Stimulated activated CD4-positive, alpha-beta T cell treated with anti-CD3 and anti-CD28 coated beads, Interleukin-1b, Interleukin-23, amount 100 ng/mL, for 24 hours (primary cell): ENCODE measurements around the gene CDK17.
"Not testable (repeated sequence)": the region's sequence is repeated elsewhere in the genome, so short reads cannot be mapped to it uniquely, and the experiment has no call there.

ENCODE experiments used
- DNase-seq, 4 experiments: peaks; one replicate each; pipeline ENCODE4 v3.0.0-alpha.2; 2020; ENCODE audit warnings: low read depth in 4 of 4, low spot score in 1 of 4

The CDK17 gene

DNA sequence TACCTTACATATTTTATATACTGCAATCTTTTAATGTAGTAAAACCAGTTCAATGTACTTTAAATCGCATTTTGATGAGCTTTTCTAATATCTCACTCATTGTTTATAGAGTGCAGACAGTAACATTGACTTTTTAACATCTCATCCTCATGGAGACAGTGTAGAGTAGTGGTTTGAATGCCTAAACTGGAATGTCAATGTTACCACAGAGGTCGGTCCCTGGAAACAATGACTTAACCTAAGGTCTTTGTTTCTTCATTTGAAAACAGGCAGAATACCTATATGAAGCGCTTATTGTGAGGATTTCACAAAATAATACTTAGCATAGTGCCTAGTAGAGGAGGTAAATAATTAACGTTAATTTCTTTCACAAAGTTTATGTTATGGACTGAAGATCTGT, 5.0 kb downstream of the CDK17 start:
- no peak for DNase-seq

DNA sequence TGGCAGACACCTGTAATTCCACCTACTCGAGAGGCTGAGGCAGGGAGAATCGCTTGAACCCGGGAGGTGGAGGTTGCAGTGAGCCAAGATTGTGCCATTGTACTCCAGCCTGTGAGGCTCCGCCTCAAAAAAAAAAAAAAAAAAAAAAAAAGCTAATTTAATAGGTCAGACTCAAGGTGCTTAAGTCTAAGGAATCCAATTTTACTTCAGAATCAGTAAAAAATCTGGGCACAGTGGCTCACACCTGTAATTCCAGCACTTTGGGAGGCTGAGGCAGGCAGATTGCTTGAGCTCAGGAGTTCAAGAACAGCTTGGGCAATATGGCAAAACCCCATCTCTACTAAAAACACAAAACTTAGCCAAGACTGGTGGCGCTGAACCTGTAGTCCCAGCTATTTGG, 7.0 kb downstream of the CDK17 start:
- DNase-seq: not testable (repeated sequence)

DNA sequence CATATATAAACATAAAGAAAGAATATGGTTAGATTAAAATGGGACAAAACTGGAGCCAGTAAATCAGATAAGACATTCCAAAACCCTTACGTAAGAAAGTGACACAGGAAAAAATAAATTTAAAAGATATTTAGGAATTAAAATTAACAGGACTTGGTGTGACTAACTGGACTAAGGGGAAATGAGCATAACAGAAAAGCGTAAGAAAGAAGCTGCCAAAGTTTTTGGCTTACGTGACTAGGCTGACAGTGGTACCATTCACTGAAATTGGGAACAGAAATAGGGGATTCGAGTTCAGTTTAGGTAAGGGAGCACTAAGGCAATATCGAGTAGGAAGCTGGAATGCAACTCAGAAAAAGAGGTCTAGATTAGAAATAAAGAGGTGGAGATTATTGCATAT, 7.8 kb downstream of the CDK17 start:
- DNase-seq: no peak

DNA sequence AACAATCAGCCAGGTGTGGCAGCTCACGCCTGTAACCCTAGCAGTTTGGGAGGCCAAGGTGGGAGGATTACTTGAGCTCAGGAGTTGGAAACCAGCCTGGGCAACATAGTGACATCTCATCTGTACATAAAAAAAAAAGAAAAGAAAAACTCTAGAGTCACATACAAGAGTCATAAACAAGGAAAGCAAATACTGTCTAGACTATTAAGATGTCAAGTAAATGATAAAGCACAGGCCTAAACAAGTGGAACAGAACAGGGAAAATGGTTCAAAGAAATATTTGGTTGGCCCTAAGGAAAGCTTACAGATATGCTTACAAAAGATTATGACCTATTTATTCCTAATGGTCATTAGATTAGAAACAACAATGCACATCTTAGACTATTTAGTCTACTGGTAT, 12.3 kb downstream of the CDK17 start:
- DNase-seq: no peak

DNA sequence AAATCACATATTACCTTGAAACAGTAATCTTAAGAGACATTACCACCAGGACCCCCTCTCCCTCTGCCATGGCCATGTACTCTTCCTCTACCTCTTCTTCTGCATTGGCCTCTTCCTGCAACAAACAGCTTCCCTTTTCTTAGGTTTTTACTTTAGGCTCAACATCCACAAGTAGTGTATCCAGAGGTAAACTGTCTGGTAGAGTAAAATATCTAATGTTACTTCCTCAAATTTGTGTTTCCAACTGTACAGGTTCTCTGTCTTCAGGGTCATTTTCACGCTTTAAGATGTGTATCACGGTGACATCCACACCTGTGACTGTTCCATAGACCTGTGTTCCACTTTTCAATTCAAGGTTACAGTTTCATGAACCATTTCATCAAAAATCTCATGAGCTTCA, 13.4 kb downstream of the CDK17 start:
- no peak for DNase-seq

DNA sequence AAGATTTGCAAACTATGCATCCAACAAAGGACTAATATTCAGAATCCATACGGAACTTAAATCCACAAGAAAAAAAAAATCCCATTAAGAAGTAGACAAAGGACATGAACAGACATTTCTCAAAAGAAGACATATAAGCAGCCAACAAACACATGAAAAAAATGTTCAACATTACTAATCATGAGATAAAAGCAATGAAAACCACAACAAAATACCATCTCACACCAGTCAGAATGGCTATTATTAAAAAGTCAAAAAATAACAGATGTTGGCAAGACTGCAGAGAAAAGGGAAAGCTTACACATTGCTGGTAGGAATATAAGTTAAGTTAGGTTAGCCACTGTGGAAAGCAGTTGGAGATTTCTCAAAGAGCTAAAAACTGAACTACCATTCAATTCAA, 16.2 kb downstream of the CDK17 start:
- no peak for DNase-seq

DNA sequence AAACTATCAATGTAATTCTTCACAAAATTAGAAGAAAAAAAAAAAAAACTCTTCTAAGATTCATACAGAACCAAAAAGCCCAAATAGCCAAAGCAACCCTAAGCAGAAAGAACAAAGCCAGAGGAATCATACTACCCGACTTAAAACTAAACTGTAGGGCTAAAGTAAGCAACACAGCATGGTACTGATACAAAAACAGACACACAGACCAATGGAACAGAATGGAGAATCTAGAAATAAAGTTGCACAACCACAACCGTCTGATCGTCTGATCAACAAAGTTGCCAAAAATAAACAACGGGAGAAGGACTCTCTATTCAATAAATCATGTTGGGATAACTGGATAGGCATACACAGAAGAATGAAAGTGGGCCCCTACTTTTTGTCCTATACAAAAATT, 16.9 kb downstream of the CDK17 start:
- DNase-seq: no peak

- DNase-seq: not testable (repeated sequence)
Measured at GRCh38 chr12:96379743-96380142, 20.5 kb downstream of the CDK17 start.

GRCh38 chr12:96378319-96378718, 21.9 kb downstream of the CDK17 start:
- no peak for DNase-seq

DNA sequence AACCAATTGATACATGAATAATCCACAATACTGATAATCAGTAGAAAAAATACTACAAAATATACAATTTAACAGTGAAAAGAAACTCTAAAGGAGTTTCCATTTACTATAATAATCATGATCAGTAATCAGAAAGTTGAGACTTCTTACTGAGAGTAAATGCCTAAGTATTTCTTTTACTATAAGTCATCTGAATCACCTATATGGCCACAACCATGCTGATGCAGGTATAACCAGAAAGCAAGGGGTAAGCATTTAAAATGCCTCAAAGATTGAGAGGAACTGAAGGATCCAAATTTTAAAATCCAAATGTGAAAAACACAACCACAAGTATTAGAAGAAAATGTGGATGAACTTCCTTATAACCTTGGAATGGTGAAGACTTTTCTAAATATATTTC, 23.4 kb downstream of the CDK17 start:
- DNase-seq: no peak

GRCh38 chr12:96375841-96376604, 24.2 kb downstream of the CDK17 start:
- DNase-seq: no peak

DNA sequence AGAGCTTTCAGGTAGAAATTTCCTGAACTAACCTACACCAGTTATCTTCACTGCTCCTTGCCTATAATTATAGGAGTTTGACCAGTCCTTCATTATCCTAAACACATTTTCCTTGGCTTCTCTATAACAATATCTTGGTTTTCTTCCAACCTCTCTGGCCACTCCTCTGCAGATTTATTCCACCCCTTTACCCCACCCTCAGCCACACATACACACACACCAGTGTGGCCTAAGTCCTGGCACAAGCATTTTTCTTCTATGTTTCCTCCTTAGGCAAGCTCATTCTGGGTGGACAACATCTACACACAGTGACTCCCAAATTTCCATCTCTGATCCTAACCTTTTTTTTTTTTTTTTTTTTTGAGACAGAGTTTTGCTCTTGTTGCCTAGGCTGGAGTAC, 25.1 kb downstream of the CDK17 start:
- DNase-seq: no peak

DNA sequence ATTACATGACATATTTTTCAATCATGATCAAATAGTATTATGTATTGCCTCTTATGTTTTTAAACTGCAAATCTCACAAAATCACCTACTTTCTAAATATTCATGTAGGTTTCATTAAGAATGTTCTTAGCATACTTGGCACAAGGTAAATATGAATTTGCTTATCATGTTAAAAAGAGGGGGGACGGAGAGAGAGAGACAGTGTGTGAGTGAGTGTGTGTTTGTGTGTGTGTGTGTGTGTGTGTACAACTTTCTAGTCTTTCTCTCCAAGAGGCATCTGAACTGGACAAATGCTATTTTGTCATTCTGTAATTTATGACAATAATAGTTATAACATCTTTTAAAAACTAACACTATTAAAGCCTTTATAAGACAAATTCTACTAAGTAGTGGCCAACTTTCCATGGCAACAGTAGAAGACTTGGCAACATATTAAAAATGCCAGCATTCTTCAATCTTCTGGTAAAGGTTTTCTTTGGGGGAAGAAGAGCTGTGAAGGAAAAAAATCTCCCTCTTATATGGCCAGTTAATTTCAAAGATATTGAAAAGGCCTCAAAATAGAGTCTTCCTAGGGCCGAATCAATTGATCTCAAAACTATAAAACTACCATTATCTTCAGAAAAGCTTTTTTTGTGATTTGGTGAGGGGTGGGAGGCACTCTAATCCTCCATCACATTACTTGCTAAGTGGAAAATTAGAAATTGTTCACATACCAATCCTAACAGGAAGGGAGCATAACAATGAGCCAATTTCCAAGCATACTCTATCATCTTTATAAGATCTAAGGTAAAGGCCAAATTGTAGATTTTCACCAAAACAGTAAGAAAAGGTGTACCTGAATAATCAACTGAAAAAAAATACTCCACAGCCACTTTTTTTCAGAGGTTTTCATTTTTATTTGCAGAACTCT, 28.2 kb downstream of the CDK17 start:
- DNase-seq: no peak

DNA sequence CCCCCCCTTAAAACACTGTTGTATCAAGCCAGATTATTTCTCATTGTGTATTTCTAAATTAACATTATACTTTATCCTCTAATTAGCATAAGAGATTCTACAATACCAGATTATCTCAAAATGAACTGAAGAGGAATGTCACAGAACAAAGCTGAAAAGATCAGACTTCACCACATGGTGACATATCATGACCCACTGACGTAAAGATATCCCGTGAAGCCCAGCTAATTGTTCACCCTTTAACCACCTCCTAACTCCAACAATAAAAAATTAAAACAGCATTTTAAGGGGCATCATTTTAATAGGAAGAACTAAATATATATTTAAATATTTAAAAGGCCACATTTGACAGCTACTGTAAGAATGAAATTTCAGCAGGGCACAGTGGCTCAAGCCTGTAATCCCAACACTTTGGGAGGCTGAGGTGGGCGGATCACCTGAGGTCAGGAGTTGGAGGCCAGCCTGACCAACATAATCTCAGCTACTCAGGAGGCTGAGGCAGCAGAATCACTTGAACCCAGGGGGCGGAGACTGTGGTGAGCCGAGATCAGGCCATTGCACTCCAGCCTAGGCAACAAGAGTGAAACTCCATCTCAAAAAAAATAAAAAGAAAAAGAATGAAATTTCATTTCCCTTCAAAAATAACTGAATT, 29.0 kb downstream of the CDK17 start:
- no peak for DNase-seq

DNA sequence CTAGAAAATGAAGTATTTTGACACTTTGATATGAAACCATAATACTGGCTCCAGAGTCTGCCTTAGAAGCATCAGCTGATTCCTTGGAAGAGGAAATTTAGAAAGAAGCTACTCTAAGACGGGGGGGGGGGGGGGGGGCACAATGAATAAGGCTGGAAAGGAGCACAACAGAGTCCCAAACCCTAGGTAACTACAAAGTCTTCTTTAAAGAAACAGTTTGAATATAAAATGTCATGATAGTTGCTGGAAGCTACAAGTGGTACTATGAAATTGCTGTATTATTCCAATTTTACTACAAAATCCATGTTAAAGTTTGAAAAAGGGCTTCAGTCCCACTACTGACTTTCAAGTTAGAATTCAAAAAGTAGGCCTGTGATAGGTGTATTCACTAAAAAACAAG, 31.6 kb downstream of the CDK17 start:
- no peak for DNase-seq

DNA sequence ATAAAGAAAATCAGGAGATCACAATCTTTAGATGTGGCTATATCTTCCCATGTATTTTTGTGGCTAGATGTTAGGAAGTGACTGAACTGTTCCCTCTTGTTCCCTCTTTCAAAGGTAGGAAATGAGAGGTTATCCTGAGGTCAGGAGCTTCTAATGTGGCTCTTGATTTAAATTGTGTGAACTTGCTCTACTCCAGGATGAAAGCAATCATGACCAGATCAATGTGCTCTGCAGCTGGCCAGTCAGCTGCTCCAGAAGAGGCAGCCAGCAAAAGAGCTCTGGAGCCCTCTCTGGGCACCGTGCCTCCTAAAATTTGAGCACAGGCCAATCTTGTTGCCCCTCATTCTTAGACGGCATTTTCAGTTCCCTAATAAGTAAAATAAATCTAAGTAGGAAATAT, 32.0 kb downstream of the CDK17 start:
- no peak for DNase-seq

GRCh38 chr12:96366381-96366654, 33.9 kb downstream of the CDK17 start:
- no peak for DNase-seq

DNA sequence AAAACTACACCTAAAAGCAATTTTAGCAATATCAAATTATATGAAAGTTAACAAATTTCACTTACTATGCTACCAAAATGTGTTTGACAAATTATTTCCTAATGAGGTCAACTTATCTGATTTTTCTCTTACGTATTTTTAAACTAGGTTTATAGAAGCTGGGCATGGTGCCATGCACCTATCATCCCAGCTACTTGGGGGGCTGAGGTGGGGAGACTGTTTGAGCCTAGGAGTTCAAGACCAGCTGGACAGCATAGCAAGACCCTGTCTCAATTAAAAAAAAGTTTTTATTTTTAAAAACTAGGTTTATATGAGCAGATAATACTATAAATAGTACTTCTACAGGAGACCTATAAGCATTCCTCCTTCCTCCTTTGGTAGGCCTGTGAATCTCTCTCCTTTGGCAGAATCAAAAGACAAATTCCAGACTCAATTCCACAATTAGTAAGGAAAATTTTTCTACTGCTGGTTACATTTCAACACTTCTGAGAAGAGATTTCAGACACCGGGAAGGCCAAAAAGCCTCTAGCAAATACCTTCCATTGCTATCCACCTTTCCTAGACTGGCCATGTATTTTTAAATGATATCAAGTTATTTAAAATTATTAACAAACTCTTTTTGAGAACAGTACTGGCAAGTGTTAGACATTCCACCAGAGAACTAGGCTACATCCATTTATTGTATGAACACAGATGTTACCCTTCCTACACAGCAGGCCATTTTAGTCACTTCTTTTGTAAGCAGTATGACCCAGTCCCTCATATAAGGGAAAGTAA, 34.4 kb downstream of the CDK17 start:
- DNase-seq: no peak

GRCh38 chr12:96364092-96364700, 36.0 kb downstream of the CDK17 start:
- no peak for DNase-seq

DNA sequence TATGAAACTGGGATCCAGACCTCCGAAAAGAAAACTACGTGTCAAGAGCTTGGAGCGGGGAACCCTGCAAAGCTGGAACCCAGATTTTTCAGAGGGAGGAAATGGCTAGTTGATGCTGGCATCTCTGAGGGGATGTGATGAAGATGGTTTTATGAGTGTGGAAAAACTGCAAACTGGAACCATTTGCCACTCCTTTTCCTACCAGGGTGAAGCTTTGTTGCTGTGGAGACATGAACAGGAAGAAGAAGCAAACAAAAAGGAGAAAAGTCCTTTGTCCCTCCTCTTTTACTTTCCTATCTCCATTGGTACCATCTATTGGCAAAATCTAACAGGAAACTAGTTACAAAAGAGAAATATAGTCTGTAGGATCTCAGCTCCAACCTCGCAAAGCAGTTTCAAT, 39.2 kb downstream of the CDK17 start:
- no peak for DNase-seq

GRCh38 chr12:96360550-96360949, 39.7 kb downstream of the CDK17 start:
- no peak for DNase-seq
